ENCODE results near the gene CNR2.
"Not testable (repeated sequence)": the region's sequence is repeated elsewhere in the genome, so short reads cannot be mapped to it uniquely, and the experiment has no call there.

Gene CNR2

DNA sequence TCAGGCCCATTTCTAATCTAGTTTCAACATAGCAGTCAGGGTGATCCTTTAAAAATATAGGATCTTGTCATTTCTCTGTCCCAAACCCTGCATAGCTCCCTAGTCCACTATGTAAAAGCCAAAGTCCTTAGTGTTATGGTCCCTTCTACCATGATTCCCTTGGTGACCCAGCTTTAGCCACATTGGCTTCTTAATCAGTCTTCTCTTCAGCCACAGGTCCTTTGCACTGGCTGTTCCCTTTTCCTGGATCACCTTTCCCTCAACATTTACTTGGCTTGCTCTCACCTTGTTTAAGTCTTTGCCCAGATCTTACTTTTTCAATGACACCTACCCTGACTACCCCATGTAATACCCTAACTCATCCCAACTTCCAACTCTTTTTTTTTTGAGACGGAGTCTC lies 33.4 kb downstream of the CNR2 start:
- DNase-seq, result no peak

DNA sequence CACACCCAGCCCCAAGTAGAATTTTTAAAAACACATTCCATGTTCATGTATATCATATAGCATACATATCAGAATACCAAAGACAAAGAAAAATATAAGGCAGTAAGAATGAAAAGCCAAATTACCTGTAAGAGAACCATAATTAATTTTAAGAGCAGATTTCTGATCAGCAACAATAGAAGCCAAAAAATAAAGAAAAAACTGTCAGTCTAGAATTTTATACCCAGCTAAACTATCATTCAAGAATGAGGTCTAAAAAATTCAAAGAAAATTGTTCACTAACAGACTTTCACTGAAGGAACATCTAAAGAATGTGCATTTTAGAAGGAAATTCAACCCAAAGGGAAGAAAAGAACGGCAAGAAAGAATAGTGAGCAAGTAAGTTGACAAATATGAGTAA lies 34.5 kb downstream of the CNR2 start:
- no peak for DNase-seq

DNA sequence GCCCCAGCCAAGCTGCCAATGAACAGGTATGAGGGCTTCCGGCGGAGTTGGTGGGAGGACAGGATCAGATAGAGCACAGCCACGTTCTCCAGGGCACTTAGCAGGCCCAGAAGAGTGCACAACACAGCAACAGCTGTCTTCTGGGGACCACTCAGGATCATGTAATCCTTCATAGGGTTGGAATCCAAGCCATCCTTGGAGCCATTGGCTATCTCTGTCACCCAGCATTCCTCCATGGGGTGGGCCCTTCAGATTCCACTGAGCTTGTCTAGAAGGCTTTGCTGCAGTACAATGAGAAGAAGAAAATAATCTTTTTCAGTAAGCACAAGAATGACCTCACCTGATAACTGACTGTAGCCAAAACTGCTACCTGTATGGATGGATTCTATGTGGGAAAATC lies 37.8 kb downstream of the CNR2 start:
- no peak for DNase-seq

DNA sequence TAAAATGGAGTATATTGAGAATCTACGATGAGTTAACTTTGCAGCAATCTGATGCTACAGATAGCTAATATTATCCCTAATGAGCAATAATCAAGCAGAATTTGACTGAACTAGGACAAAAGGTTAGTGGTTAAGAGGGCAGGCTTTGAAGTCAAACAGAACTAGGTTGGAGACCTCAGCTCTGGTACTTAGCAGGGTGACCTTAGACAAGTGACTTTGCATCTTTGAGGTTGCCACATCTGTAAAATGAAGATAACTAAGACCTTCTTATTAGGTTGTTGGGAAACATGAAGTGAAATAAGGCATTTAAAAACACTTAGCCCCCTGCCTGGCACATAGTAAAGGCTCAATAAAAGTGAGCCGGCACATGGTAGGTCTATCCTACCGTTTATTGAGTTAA lies 40.7 kb downstream of the CNR2 start:
- no peak for DNase-seq

DNA sequence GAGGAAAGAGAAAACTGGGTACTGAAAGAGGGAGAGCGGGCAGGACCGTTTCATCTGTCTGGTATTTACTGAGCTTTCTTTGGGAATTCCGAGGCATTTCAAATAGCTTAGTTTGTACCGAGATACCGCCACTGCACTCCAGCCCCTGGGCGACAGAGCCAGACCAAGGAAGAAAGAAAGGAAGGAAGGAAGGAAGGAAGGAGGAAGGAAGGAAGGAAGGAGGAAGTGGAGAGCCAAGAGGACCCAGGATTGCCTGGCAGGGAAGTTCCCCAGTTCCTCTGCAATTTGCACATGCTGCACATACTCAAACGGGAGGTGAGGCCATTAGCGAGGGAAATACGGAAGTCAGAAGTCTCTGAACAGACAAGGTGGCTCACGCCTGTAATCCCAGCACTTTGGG lies 44.1 kb downstream of the CNR2 start:
- DNase-seq, result no peak

DNA sequence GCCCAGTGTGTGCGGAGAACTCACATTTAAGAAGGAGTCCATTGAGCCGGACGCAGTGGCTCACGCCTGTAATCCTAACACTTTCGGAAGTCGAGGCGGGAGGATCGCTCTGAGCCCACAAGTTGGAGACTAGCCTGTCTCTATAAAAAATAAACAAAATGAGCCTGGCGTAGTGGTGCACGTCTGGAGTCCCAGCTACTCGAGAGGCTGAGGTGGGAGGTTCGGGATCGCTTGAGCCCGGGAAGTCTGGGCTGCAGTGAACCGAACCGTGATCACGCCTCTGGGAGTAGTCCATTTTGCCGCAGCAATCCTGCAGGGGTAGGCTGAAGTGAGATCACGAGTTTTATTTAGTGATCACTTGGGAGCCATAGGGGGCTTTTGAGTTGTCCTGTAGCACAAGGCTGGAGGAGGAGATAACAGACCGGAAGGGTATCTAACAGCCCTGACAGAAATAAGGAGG lies 44.6 kb downstream of the CNR2 start:
- DNase-seq, result no peak

DNA sequence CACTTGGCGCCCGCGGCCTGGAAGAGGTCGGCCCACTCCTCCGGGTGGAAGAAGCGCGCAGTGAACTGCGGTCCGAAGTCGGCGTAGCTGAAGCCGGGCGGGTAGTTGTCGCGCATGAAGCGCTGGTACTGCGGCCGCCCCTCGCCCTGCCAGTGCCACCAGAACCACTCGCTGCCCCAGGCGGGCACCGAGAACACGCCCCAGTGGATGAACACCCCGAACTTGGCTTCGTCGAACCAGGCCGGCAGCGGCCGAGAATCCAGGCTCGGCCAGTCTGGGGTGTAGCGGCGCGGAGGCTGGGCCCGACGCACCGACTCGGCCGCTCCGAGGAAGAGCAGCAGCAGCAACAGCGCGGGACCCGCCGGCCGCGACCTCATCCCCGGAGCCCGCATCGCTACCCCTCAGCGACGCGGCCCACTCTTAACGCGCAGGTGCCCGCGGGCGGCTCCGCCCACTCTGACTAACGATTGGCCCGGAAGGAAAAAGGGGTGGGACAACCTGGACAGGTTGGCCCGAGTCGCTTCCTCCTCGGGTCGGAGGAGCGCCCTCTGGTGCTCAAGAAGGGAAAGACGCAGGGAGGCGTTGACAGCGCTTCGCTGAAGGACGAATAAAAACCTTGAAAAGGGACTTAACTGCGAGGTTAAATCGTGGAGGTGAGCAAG lies 45.1 kb downstream of the CNR2 start, which contains the start of gene FUCA1:
Gene FUCA1 (minus strand): TSS at position 396 of the 662 bp plus-strand sequence. CDS start 4 bp downstream, at position 392.
- DNase-seq, result peak; percentile 96

DNA sequence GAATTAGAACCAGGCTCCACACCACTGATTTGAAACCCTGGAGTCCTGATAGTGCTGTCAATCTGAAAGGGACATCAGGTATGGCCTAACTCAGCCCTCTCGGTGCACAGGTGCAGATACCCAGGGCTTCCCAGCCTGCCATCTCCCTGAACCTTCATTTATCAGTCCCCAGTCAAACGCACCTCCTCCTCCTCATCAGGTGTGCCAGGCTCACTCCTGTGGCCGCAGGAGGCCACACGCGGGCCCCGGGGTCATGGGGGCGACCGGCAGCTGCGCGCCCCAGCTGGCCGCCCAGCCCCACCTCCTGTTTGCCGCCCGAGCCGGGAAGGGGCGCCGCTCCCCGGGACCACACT lies 45.6 kb downstream of the CNR2 start:
- no peak for DNase-seq

DNA sequence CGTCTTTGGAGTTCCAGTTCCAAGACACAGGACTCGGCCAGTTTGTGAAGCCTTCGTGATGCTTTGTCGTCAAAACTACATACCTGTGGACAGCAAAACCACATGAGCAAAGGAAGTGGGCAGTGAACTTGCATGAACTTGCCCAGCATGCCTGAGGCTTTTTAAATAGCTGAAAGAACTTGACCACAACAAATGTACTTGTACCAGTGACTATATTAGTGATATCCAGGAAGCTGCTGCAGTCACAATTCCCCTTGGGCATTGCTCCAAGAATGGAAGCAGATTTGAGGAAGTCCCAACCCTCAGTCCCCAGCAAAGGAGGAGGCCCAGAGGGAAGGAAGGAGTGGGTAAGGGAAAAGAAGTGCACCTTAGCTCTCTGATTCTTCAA lies 47.6 kb downstream of the CNR2 start:
- DNase-seq, result no peak

DNA sequence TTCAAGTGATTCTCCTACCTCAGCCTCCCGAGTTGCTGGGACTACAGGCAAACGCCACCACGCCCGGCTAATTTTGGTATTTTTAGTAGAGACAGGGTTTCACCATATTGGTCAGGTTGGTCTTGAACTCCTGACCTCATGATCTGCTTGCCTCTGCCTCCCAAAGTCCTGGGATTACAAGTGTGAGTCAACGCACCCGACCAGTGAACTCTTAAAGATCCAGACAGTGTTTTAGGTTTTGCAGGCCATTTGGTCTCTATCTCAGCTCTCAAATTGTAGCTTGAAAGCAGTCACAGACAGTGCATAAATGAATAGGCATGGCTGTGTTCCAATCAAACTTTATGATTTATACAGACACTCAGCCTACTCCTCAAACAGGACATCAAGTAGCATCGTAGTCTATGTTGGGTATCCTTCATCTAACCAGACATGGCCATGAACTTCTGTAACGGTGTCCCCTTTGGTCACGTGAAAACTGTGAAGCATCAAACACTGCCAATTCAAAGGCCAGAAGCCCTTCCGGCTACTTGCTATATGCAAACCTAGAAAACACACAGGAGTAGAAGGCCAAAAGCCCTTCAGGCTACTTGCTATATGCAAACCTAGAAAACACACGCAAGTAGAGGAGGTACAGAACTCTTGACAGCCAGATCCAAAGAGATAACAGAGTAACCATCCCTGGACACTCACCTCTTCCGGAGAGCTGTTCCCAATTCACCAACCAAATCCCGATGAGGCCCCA lies 48.2 kb downstream of the CNR2 start:
- no peak for DNase-seq

DNA sequence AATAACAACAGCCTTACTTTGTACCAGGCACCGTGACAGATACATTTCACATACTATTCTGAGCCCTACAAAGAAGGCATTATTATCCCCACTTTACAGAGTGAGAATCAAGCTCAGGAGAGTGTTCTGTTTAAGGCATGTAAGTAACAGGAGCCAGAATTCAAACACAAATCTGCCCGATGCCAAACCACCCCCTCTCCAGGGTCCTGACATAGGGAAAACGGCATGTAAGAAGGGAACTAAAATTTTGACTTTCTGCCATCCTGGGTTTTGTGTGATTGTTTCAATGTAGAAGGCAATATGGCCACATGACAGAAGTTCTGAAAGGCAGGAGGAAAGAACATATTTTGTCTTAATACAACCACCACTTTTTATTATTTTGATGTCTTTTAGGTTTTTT lies 50.5 kb downstream of the CNR2 start:
- DNase-seq, result no peak

DNA sequence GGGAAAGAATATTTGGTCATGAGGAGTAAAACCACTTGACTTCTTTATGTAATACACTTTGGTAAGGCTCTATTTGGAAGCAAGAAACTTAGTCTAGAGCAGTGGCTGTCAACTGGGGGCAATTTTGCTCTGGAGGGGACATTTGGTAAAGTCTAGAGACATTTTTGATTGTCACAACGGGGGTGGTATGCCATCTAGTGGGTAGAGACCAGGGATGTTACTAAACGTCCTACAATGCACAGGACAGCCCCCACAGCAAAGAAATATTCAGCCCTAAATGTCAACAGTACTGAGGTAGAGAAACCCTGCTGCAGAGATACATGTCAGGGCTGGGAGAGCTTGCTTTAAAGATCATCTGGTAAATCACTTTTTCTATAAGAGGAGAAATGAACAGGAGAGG lies 58.6 kb downstream of the CNR2 start:
- DNase-seq, result no peak

DNA sequence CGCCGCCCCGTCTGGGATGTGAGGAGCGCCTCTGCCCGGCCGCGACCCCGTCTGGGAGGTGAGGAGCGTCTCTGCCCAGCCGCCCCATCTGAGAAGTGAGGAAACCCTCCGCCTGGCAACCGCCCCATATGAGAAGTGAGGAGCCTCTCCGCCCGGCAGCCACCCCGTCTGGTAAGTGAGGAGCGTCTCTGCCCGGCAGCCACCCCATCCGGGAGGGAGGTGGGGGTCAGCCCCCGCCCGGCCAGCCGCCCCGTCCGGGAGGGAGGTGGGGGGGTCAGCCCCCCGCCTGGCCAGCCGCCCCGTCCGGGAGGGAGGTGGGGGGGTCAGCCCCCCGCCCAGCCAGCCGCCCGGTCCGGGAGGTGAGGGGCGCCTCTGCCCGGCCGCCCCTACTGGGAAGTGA lies 60.0 kb downstream of the CNR2 start:
- not testable (repeated sequence) for DNase-seq

DNA sequence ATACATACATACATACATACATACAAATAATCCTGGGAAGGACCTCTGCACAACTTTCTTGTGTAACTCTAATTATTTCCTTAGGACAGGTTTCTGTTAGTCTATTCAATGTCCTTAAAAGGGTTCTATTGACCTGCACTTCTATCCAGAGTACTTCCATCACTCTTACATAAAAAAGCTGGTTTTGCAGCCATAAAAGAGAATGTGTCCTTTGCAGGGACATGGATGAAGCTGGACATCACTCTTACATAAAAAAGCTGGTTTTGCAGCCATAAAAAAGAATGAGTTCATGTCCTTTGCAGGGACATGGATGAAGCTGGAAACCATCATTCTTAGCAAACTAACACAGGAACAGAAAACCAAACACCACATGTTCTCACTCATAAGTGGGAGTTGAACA lies 61.8 kb downstream of the CNR2 start:
- DNase-seq, result not testable (repeated sequence)

DNA sequence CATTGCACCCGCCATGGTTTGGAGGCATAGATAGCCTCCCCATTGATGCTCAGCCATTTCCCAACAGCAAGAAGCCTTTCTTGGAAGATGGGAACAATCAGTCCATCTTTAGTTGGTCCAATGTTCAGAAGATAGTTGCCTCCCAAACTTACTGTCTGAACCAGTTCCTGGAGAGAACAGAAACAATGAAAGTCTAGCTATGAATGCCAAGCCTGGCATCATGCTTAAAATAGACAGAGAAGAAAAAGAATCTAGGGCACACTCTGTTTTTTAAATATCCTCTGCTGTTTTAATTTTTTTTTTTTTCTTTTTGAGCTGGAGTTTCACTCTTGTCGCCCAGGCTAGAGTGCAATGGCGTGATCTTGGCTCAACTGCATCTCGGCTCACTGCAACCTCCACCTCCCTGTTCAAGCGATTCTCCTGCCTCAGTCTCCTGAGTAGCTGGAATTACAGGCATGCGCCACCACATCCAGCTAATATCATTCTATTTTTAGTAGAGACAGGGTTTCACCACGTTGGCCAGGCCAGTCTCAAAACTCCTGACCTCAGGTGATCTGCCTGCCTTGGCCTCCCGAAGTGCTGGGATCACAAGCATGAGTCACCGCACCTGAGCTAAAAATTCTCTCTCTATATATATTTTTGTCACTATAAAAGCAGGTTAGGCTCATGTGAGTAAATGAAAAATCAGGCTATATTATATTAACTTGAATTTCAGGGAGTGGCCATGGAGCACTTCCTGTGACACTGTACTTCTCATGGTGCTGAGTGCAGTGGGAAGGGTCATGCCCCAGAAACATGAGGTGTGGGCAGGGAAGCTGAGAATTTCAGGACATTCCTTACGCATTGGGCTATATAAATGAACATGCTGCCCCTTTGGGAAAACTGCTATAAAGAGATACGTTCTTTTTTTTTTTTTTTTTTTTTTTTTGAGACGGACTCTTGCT lies 64.2 kb downstream of the CNR2 start:
- DNase-seq, result no peak

DNA sequence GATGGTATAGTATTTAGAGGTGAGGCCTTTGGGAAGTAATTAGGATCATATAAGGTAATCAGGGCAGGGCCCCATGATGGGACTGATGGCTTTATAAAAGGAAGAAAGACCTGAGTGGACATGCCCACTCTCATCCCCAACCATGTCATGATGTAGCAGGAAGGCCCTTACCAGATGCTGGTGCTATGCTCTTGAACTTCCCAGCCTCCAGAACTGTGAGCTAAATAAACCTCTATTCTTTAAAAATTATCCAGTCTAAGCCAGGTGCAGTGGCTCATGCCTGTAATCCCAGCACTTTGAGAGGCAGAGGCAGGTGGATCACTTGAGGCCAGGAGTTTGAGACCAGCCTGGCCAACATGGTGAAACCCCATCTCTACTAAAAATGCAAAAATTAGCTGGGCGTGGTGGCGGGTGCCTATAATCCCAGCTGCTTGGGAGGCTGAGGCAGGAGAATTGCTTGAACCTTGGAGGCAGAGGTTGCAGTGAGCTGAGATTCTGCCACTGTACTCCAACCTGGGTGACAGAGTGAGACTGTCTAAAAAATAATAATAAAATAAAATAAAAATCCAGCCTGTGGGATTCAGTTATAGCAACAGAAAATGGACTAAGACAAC lies 65.6 kb downstream of the CNR2 start:
- not testable (repeated sequence) for DNase-seq

DNA sequence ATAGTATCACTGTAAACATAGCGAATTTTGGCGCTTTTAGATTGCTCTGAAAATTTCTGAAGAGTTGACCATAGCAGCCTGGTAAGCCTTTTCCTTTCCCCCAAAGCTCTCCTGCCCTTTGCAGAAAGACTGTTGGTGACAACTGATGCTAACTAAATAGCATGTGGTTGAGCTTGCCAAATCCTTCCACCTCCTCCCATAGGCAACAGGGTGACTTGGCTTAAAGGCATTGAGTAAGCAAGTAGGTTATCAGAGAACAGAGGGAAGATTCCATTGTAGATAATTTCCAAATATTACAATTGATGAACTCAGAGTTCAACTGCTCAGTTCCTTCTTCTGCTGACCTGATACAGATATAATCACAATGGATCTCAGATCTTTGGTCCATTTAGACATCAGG lies 68.0 kb downstream of the CNR2 start:
- no peak for DNase-seq

DNA sequence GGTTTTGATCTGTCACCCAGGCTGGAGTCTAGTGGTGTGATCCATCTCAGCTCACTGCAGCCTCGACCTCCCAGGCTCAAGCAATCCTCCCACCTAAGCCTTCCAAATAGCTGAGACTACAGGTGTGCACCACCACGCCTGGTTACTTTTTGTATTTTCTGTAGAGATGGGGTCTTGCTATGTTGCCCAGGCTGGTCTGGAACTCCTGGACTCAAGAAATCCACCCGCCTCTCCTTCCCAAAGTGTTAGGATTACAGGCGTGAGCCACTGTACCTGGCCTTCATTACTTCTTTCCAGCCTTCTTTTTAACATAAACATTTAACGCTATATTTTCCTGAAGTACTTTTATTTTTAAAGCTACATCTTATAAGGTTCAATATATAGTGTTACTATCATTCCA lies 69.5 kb downstream of the CNR2 start:
- DNase-seq, result no peak

DNA sequence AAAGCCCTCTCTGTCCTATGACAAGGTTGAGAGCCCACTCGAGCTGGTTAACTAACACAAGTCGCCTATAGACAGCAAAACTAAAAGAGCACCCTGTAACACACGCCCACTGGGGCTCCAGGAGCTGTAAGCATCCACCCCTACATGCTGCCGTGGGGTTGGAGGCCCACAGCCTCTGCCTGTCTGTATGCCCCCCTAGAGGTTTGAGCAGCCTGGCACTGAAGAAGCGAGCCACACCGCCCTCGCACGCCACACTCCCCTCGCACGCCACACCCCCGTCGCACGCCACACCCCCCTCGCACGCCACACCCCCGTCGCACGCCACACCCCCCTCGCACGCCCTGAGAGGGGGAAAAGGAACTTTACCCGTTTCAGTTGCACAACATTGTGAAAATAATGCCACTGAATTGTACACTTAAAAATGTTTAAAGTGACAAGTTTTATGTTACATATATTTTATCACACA lies 74.7 kb downstream of the CNR2 start:
- DNase-seq, result peak; percentile 76

DNA sequence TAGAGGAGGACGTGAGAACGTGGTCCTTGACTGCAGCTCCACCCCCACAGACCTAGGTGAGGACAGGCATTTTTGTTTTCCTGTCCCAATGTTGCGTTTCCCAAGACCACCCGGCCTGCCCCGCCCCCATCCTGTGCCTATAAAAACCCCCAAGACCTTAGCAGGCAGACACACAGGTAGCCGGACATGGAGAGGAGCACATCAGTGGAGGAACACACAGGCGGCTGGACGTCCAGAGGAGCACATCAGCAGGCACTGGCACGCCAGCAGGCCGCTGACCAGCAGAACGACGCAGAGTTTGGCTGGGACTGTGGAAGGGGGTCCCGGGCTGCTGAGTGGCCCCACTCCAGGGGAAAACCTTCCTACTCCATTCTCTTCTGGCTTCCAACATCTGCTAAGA lies 75.3 kb downstream of the CNR2 start:
- DNase-seq, result no peak

DNA sequence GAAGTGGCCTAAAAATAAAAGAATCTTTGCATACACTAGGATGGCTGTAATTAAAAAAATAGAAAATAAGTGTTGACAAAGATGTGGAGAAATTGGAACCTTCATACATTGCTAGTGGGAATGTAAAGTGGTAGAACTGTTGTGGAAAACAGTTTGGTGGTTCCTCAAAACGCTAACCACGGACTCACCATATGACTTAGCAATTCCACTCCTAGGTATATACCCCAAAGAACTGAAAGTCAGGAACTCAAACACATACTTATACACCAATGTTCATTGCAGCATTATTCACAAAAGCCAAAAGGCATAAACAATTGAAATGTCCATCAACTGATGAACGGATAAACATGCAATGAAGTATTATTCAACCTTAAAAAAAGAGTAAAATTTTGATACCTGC lies 77.1 kb downstream of the CNR2 start:
- no peak for DNase-seq

DNA sequence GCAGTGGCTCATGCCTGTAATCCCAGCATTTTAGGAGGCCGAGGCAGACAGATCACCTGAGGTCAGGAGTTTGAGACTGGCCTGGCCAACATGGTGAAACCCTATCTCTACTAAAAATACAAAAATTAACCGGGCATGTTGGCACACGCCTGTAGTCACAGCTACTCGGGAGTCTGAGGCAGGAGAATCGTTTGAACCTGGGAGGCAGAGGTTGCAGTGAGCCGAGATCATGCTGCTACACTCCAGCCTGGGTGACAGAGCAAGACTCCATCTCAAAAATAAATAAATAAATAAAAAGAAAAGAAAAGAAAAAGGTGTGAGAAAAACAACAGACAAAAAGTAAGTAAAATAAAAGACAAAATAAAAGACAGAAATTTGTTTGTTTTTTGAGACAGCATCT lies 79.0 kb downstream of the CNR2 start:
- not testable (repeated sequence) for DNase-seq

DNA sequence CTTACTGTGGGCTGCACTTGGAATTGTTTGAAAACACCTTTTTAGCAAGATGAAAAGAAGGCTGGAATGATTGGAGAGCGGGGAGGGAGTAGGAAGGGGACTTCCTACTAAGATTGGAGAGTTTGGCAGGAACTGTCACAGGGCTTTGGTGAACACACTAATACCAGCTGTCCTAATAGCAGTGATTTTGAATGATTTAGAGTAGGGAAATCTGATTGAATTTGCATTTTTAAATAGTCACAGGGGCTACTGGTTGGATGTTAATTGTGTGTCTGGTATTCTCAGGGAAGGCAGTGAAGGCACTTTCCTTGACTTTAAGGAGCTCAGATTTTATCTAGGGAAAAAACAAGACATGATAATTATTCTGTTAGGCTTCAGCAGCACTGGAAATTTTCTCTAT lies 85.4 kb downstream of the CNR2 start:
- no peak for DNase-seq

Data from activated naive CD4-positive, alpha-beta T cell treated with Interleukin-2 at 50 U/mL for 16 hours (primary cell).